ENCODE results near the gene KIF13A. TPM values are rescaled to one million over a fixed set of nuclear protein-coding genes. Genes with fewer than 3 reads are reported as not detected.
"Not testable (repeated sequence)": the region's sequence is repeated elsewhere in the genome, so short reads cannot be mapped to it uniquely, and the experiment has no call there.

Gene KIF13A
- total RNA-seq, 1 experiment from 2014 or later, result 24.1 TPM

- H3K4me3 Mint-ChIP-seq (ENCODE audit: unreplicated experiment), result no peak overlapping the region
- no peak for TF ChIP-seq CTCF (IDR thresholded peaks at IDR 0.05; ENCODE audit: unreplicated experiment)
- H3K27me3 Mint-ChIP-seq (ENCODE audit: insufficient read depth, unreplicated experiment), result no peaks in the 10 kb centered on the region
- H3K4me1 Mint-ChIP-seq (ENCODE audit: insufficient read depth, unreplicated experiment), result no peaks in the 10 kb centered on the region
- H3K27ac Mint-ChIP-seq (ENCODE audit: low read depth, unreplicated experiment), result no peak overlapping the region
- no TSS peak for BruUV-seq (replicated peaks)
- H3K9me3 Mint-ChIP-seq (ENCODE audit: unreplicated experiment), result no peaks in the 10 kb centered on the region
- DNase-seq (ENCODE audit: unreplicated experiment), result no peak
- peaks cover 27% of the 10 kb centered on the region for H3K36me3 Mint-ChIP-seq (ENCODE audit: insufficient read depth, unreplicated experiment)
- POLR2A ChIA-PET, result interaction anchor here (0.6 to 1.1 kb wide), 2 partner anchors 10 to 62 kb away, joined by 3 read pairs; no protein-coding TSS in a partner anchor
- intact Hi-C loops (cut with micrococcal nuclease), result no loop called here
- CTCF ChIA-PET, result interaction anchor here (0.6 to 0.9 kb wide), 3 partner anchors 15 to 584 kb away, joined by 3 to 5 read pairs (median 3); no protein-coding TSS in a partner anchor
Measured at GRCh38 chr6:17845598-17845997, 141.8 kb downstream of the KIF13A start.

GRCh38 chr6:17844967-17845366 is 142.5 kb downstream of the KIF13A start:
- intact Hi-C loops (cut with micrococcal nuclease); BruUV-seq (replicated peaks); H3K27me3 Mint-ChIP-seq (ENCODE audit: insufficient read depth, unreplicated experiment); H3K4me3 Mint-ChIP-seq (ENCODE audit: unreplicated experiment); DNase-seq (ENCODE audit: unreplicated experiment); H3K4me1 Mint-ChIP-seq (ENCODE audit: insufficient read depth, unreplicated experiment); H3K9me3 Mint-ChIP-seq (ENCODE audit: unreplicated experiment): not testable (repeated sequence)
- peaks cover 22% of the 10 kb centered on the region for H3K36me3 Mint-ChIP-seq (ENCODE audit: insufficient read depth, unreplicated experiment)
- ChIA-PET CTCF (interaction anchor here (0.6 to 0.9 kb wide), 2 partner anchors 30 to 583 kb away, joined by 3 read pairs; no protein-coding TSS in a partner anchor), POLR2A (interaction anchor here (1.1 kb wide), 1 partner anchor 10 kb away, joined by 3 read pairs; no protein-coding TSS in a partner anchor)
- H3K27ac Mint-ChIP-seq (ENCODE audit: low read depth, unreplicated experiment), result peak overlapping the region; percentile 24

- Mint-ChIP-seq H3K4me1 (ENCODE audit: insufficient read depth, unreplicated experiment) (no peaks in the 10 kb centered on the region), H3K36me3 (ENCODE audit: insufficient read depth, unreplicated experiment) (peaks cover 11% of the 10 kb centered on the region), H3K9me3 (ENCODE audit: unreplicated experiment) (no peaks in the 10 kb centered on the region), H3K4me3 (ENCODE audit: unreplicated experiment) (no peak overlapping the region), H3K27me3 (ENCODE audit: insufficient read depth, unreplicated experiment) (no peaks in the 10 kb centered on the region), H3K27ac (ENCODE audit: low read depth, unreplicated experiment) (no peak overlapping the region)
- no peak for DNase-seq (ENCODE audit: unreplicated experiment)
- intact Hi-C loops (cut with micrococcal nuclease), result no loop called here
- no peak for TF ChIP-seq CTCF (IDR thresholded peaks at IDR 0.05; ENCODE audit: unreplicated experiment)
- ChIA-PET CTCF (interaction anchor here (0.5 to 1.1 kb wide), 4 partner anchors 28 to 1085 kb away, joined by 3 to 4 read pairs (median 3); no protein-coding TSS in a partner anchor), POLR2A (interaction anchor here (1.2 kb wide), 2 partner anchors 17 to 21 kb away, joined by 3 to 4 read pairs; no protein-coding TSS in a partner anchor)
- BruUV-seq (replicated peaks), result no TSS peak
Measured at GRCh38 chr6:17842934-17843821, 144.3 kb downstream of the KIF13A start.

GRCh38 chr6:17842014-17842776 is 145.2 kb downstream of the KIF13A start:
- CTCF ChIA-PET, result interaction anchor here (0.6 to 1.1 kb wide), 2 partner anchors 27 to 72 kb away, joined by 4 read pairs; no protein-coding TSS in a partner anchor
- POLR2A ChIA-PET, result interaction anchor here (0.6 to 1.2 kb wide), 3 partner anchors 16 to 333 kb away, joined by 3 to 5 read pairs (median 3); no protein-coding TSS in a partner anchor

More at GRCh38 chr6:17842014-17842776, 145.2 kb downstream of the KIF13A start:
- H3K27me3 Mint-ChIP-seq (ENCODE audit: insufficient read depth, unreplicated experiment), result no peaks in the 10 kb centered on the region
- TF ChIP-seq CTCF (IDR thresholded peaks at IDR 0.05; ENCODE audit: unreplicated experiment), result no peak
- H3K4me3 Mint-ChIP-seq (ENCODE audit: unreplicated experiment), result no peak overlapping the region
- no peak overlapping the region for H3K27ac Mint-ChIP-seq (ENCODE audit: low read depth, unreplicated experiment)
- DNase-seq (ENCODE audit: unreplicated experiment), result no peak
- no peaks in the 10 kb centered on the region for H3K4me1 Mint-ChIP-seq (ENCODE audit: insufficient read depth, unreplicated experiment)
- intact Hi-C loops (cut with micrococcal nuclease), result no loop called here
- H3K9me3 Mint-ChIP-seq (ENCODE audit: unreplicated experiment), result no peaks in the 10 kb centered on the region
- peaks cover 15% of the 10 kb centered on the region for H3K36me3 Mint-ChIP-seq (ENCODE audit: insufficient read depth, unreplicated experiment)
- BruUV-seq (replicated peaks), result no TSS peak
